Mesodermal cell (in vitro differentiated cells): Measurements from ENCODE around the gene CCR6.

Experiments used
- H3K27ac ChIP-seq: 2 replicates; pipeline ENCODE4 v1.7.0; 2013; ENCODE audit warnings: mild to moderate bottlenecking, low read depth, low read length, moderate library complexity; ENCODE audit not compliant: severe bottlenecking
- H3K36me3 ChIP-seq: 2 replicates; pipeline ENCODE4 v1.7.1; 2013; ENCODE audit warnings: mild to moderate bottlenecking, low read length, moderate library complexity; ENCODE audit not compliant: control insufficient read depth, insufficient read depth
- H3K4me1 ChIP-seq: one replicate; pipeline ENCODE4 v1.7.1; 2013; ENCODE audit warnings: mild to moderate bottlenecking, low read length; ENCODE audit not compliant: insufficient read depth, control insufficient read depth, poor library complexity, severe bottlenecking
- H3K4me3 ChIP-seq: 2 replicates; pipeline ENCODE4 v1.7.0; 2013; ENCODE audit warnings: low read length, control low read depth, mild to moderate bottlenecking; ENCODE audit not compliant: insufficient read depth, poor library complexity, severe bottlenecking; ENCODE audit errors: extremely low read depth
- H3K9me3 ChIP-seq: 2 replicates; pipeline ENCODE4 v1.7.1; 2013; ENCODE audit warnings: mild to moderate bottlenecking, low read length, moderate library complexity; ENCODE audit not compliant: control insufficient read depth
- WGBS, 2 experiments: methylation state at CpG; one replicate each; pipeline ENCODE4 v1.1.5; 2013; ENCODE audit warnings: missing lambda C conversion rate in 2 of 2; ENCODE audit not compliant: insufficient coverage in 2 of 2; 5-methylcytosine and 5-hydroxymethylcytosine counted together

The CCR6 gene

DNA sequence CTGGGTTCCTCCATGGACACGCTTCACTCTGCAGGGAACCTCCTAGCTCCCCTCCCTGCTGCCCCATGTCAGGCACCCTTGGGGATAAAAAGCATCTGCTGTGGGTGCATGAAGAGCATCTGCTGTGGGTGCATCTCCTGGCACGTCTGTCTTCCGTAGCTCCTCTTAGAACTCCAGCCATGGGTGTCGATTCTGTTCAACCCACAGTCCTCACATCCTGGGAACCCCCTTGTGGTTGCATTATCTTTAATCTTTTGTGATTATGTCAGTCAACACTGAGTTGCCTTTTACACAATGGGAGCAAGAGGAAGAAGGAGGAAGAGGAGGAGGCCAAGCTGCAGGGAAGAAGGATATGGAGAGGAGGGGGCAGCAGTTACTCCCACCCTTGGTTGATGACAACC lies 24.1 kb upstream of the CCR6 start:
- H3K9me3 ChIP-seq = no peaks in the 10 kb centered on the region
- no peaks in the 10 kb centered on the region for H3K36me3 ChIP-seq
- H3K27ac ChIP-seq = no peak overlapping the region
- H3K4me1 ChIP-seq = peaks cover 3% of the 10 kb centered on the region
- no peak overlapping the region for H3K4me3 ChIP-seq
- 83 to 94% methylated on average over 1 to 3 of the region's 4 CpGs for WGBS, 2 experiments

DNA sequence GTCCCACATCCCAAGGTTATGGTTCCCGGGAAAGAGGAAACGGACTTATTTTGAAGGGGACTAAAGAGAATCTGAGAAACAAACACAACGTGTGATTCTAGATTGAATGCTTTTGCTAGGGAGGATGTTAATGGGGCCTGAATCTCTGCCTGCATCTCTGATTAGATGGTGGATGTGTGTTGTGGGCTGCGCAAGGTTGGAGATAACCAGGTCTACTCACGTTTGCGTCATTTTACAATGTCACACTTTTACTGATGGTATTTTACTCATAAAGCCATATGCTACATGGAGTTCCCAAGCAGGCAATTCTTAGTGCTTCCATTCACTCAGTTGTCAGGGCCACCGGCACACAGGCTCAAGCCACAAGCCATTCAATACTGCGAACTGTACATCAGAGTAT lies 23.2 kb upstream of the CCR6 start:
- no peaks in the 10 kb centered on the region for H3K9me3 ChIP-seq
- H3K27ac ChIP-seq = no peak overlapping the region
- no peaks in the 10 kb centered on the region for H3K4me1 ChIP-seq
- H3K4me3 ChIP-seq = no peak overlapping the region
- WGBS, 2 experiments = 88 to 100% methylated on average over 3 to 5 of the region's 8 CpGs
- no peaks in the 10 kb centered on the region for H3K36me3 ChIP-seq

DNA sequence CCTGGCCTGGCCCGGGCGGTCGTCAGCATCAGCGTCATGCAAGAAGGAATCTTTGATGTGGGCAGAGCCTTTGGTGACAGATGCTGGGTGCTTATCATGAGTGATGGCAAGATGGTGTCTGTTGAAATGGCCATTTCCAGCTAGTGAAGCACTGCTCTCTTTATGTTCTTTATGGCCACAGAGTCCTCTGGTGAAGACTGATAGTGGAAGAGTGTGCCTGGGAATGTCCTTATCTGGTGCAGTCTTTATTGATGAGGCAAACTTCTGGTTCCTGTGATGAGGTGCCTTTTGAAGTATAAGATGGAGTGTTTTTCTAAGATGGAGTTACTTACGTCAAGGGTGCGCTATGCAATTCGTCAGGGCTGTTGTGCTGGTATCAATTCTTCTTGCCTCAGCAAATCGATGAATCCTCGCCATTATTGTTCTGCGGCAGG lies 22.6 kb upstream of the CCR6 start:
- WGBS, 2 experiments = 71 to 77% methylated on average over 8 to 10 of the region's 10 CpGs
- Histone ChIP-seq H3K27ac (no peak overlapping the region), H3K4me1 (no peaks in the 10 kb centered on the region), H3K36me3 (no peaks in the 10 kb centered on the region), H3K9me3 (no peaks in the 10 kb centered on the region), H3K4me3 (no peak overlapping the region)

DNA sequence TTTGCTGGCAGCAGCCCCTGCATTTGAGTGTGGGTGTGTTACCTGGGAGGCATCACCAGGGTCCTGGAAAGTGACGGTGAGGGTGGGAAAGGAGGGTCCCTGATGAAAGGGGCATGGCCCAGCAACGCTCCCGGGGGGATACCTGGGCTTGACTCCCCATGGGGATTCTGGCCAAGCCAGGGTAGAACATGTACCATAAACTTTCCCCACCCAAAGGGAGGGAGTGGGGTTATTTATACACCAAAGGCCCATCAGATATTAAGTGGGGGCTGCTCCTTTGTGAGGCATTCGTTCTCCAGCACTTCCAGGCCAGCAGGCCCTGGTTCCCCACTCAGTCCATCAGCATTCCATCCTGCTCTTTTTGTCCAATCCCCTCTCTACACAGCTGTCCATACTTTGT lies 20.6 kb upstream of the CCR6 start:
- no peak overlapping the region for H3K27ac ChIP-seq
- no peaks in the 10 kb centered on the region for H3K36me3 ChIP-seq
- 0% methylated on average over 1 of the region's 4 CpGs for WGBS, 2 experiments
- no peaks in the 10 kb centered on the region for H3K4me1 ChIP-seq
- no peaks in the 10 kb centered on the region for H3K9me3 ChIP-seq
- H3K4me3 ChIP-seq = no peak overlapping the region

DNA sequence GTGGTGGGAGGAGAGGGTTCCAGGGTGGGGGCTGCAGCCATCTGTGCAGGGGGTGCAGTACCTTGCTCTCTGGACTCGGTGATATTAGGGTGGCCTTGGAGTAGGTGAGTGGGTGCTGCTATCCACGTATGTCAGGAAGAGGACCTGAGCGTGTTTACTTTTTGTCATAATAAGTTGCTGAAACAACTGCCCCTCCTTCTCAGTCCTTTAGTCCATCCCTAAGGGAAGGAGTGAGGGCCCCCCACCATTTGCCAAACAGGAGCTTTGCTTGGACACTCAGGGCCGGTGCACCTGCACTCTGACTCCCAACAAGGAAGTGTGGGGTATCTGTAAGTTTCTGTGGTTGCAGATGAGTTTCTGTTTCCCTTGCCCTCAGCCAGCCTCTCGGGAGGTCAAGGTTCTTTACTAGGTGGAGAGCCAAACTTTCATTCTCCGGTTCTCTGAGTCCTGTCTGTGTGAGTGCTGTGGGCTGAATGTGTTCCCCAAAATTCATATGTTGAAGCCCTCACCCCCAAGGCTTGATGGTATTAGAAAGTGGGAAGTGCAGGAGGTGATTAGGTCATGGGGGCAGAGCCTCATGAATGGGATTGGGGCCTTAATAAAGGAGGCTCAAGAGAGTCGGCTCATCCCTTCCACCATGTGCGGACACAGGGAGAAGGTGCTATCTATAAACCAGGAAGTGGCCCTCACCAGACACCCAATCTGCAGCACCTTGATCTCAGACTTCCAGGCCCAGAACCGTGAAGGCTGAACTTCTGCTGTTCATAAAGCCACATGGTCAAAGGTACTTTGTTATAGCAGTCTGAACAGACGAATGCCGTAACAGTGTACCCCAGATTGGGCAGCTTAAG lies 19.6 kb upstream of the CCR6 start:
- 86 to 97% methylated on average over 7 to 8 of the region's 11 CpGs for WGBS, 2 experiments
- Histone ChIP-seq H3K4me3 (no peak overlapping the region), H3K27ac (no peak overlapping the region), H3K9me3 (no peaks in the 10 kb centered on the region), H3K4me1 (no peaks in the 10 kb centered on the region), H3K36me3 (no peaks in the 10 kb centered on the region)

- WGBS, 2 experiments = 83 to 88% methylated on average over 3 of the region's 3 CpGs
- Histone ChIP-seq H3K36me3 (no peaks in the 10 kb centered on the region), H3K27ac (no peak overlapping the region), H3K9me3 (no peaks in the 10 kb centered on the region), H3K4me3 (no peak overlapping the region), H3K4me1 (no peaks in the 10 kb centered on the region)
Measured at GRCh38 chr6:167104388-167104787, 18.5 kb upstream of the CCR6 start.

DNA sequence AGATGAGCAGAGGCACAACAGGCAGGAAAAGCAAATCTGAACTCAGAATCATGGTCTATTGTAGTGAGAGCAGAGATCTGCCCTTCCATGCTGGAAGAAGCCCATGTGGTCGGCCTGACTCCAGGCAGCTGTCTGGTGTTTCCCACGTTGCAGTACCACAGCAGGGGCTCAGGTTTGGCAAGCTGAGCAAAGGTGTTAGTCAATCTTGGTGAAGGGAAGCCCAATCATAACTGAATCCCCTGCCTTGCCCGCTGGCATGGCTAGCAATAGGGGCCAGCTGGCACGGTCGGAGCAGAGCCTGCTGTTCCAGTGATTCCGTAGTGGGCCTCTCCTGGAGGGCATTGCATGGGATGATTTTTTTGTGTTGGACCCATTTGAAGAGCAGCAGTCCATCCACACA lies 17.8 kb upstream of the CCR6 start:
- Histone ChIP-seq H3K4me1 (no peaks in the 10 kb centered on the region), H3K36me3 (no peaks in the 10 kb centered on the region), H3K27ac (no peak overlapping the region), H3K9me3 (no peaks in the 10 kb centered on the region), H3K4me3 (no peak overlapping the region)
- 87 to 97% methylated on average over 5 to 6 of the region's 6 CpGs for WGBS, 2 experiments

DNA sequence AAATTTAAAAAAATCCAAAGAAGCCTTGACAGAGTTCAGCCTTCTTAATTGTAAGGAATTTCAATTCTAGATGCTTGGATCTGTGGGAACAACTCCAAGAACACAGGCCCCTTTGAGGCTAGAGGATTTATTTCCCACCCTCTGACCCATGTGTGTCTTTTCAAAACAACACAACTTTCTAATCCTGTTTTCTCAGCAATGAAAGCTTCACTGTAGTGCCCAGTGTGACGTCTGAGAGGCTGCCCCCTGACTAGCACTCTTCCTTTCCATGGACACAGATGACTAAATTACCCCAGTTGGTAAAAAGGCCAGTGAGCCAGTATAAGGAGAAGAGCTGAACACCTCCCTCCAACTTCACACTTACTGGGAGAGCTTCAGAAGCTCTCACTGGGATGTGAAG lies 16.5 kb upstream of the CCR6 start:
- WGBS, 2 experiments = 86 to 100% methylated on average over 1 of the region's 1 CpG
- no peaks in the 10 kb centered on the region for H3K4me1 ChIP-seq
- no peaks in the 10 kb centered on the region for H3K36me3 ChIP-seq
- no peak overlapping the region for H3K4me3 ChIP-seq
- H3K27ac ChIP-seq = no peak overlapping the region
- no peaks in the 10 kb centered on the region for H3K9me3 ChIP-seq

DNA sequence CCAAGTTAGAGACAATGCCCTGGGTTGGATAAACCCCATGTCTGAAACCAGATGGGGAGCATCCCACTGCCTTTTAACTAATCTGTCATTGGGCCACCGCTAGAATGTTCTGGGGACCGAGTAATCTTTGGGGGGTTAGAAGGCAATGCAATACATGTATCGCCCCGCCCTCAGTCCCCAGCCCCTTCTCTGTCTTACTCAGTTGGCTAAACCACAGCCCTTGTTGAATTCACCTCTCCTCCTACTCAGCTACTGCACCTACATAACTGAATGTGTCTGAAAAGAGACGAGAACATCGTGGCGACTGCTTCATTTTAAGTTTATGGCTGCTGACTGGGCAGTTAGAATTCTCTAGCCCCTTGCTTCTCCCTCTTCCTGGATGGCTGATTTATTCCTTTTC lies 15.1 kb upstream of the CCR6 start:
- Histone ChIP-seq H3K4me3 (no peak overlapping the region), H3K36me3 (no peaks in the 10 kb centered on the region), H3K27ac (no peak overlapping the region), H3K4me1 (no peaks in the 10 kb centered on the region), H3K9me3 (no peaks in the 10 kb centered on the region)
- WGBS, 2 experiments = 72 to 100% methylated on average over 2 to 3 of the region's 7 CpGs

DNA sequence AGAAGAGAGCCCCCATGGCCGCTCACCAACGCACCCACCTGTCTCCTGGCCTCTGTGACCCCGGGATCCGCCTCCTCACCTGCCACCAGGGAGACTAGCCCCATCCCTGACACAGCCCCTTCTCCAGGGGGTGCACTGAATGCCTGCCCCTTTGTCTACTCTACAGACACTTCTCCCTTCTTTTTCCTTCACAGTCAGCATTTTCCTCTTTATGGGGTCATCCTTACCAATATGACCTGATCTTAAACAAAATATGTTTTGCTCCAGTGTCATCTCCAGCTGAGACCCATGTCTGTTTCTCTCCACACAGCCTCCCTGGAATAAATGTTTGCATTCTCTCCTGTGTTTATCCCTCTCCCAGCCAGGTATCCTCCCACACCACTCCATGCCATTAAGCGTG lies 14.6 kb upstream of the CCR6 start:
- H3K4me1 ChIP-seq = no peaks in the 10 kb centered on the region
- WGBS, 2 experiments = 88 to 98% methylated on average over 4 to 5 of the region's 5 CpGs
- no peaks in the 10 kb centered on the region for H3K9me3 ChIP-seq
- no peaks in the 10 kb centered on the region for H3K36me3 ChIP-seq
- no peak overlapping the region for H3K27ac ChIP-seq
- no peak overlapping the region for H3K4me3 ChIP-seq

DNA sequence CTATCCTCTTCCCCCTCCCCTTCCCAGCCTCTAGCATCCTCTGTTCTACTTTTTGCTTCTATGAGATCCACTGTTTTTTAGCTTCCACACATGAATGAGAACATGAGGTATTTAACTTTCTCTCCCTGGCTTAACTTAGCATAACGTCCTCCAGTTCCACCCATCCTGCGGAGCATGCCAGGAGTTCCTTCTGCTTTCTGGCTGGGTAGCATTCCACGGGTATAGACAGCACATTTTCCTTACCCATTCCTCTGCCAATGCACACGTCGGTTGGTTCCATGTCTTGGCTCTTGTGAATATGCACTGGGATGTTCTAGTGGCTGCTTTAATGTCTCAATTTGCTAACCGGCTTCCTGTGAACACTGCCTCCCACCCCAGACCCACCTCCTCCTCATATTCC lies 13.2 kb upstream of the CCR6 start:
- Histone ChIP-seq H3K4me3 (no peak overlapping the region), H3K36me3 (no peaks in the 10 kb centered on the region), H3K4me1 (no peaks in the 10 kb centered on the region), H3K9me3 (no peaks in the 10 kb centered on the region), H3K27ac (no peak overlapping the region)
- 79 to 94% methylated on average over 4 to 6 of the region's 6 CpGs for WGBS, 2 experiments
